Mesenteric fat pad (tissue), 1 donor: ENCODE results near the gene STRIP1. TPM values are rescaled to one million over a fixed set of nuclear protein-coding genes. Genes with fewer than 3 reads are reported as not detected.

Experiments used
- DNase-seq: peaks from one replicate; pipeline ENCODE4 v3.0.0-alpha.2; 2020; ENCODE audit warnings: low spot score
- total RNA-seq: library from RNA; stranded (reverse); fragmentation: NEBNext Ultra II Directional; extraction: Animal tissue kit (Norgen Biotek cat#: 25700); gene quantifications from one replicate; pipeline ENCODE4 v1.2.1, GENCODE V29; 2021
- donor health status: DM: yes; HTN: yes; CAD: no.

The STRIP1 gene
- total RNA-seq, 1 donor from 2014 or later, result 28.3 TPM

DNA sequence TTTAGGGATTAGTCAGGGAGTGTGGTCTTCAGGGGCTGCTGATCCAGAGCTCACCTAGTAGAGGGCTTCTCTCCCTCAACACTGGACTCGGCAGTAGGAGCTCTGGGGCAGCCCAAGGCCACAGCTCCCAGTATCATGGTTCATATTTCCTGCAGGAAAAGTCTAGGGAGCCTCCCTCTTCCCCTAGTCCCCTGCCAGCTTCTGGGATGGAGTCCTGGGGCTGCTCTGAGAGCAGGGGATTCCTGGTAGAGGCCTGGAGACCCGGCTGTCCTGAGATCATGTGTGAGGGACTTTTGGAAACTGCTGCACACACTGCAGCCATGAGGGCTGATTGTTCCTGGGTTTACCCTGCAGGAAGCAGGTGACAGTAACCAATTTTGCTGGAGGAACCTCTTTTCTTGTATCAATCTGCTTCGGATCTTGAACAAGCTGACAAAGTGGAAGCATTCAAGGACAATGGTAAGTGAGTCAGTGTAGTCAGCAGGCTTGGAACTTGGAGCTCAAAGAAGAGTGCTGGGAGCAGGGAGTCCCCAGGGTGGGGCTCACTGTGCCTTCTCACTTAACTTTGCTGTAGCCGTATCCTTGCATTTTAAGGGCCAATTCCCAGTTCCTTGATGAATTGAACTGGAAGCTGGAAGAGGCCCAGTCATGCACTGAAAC is 16.3 kb downstream of the STRIP1 start:
- DNase-seq, result no peak

DNA sequence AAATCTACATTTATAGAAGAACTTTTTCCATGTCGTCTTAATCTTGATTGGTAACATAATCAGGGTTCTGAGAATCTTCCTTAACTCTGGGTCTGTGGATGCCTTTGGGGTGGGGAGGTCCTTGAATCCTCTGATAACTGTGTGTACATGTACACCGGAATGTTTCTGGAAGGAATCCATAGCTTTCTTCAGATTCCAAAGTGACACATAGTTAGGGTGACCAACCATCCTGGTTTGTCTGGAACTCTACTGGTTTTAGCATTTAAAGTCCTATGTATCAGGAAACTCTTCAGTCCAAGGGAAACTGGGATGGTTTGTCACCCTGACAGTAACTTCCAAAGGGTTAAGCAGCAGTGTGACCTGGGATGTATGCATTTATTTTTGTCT is 16.8 kb downstream of the STRIP1 start:
- no peak for DNase-seq

GRCh38 chr1:110053552-110054428 is 19.4 kb downstream of the STRIP1 start:
- DNase-seq, result no peak

DNA sequence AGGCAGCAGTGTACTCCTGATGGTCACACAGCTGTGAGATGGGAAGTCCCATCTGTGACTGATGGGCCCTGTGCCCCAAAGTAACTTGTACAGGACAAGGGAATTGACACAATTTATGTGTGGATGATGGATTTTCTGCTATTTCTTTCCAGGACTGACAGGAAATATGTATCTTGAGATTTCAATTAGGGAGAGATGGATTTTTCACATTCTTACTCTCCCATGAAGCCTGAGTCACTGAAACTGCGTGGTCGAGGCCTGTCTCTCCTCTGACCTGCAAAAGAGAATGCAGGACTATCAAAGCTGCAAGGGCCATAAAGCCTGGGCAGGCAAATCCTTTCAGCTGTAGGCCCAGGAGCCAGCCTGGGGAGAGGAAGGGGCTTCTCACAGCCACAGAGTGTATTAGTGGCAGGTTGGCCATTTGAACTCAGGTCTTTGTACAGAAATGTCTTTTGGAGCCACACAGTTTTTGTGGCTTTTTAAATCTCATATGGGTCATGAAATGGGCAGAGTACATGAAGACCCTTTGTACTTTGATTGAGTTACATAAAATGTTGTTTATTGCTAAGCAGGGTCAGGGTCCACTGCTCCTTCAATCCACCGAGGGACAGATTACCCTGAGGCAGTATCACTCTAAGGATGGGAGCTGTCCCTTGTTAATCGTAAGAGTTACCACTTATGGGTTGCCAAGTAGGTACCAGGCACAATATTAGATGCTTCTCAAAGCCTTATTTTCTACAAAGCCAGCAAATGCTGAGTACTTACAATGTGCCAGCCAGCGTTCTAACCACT is 21.3 kb downstream of the STRIP1 start:
- DNase-seq, result no peak

- no peak for DNase-seq
Observed at GRCh38 chr1:110056285-110056683, 21.9 kb downstream of the STRIP1 start.

GRCh38 chr1:110056776-110057175 is 22.4 kb downstream of the STRIP1 start:
- DNase-seq, result no peak

- DNase-seq, result no peak
Observed at GRCh38 chr1:110057963-110058518, 23.6 kb downstream of the STRIP1 start.

DNA sequence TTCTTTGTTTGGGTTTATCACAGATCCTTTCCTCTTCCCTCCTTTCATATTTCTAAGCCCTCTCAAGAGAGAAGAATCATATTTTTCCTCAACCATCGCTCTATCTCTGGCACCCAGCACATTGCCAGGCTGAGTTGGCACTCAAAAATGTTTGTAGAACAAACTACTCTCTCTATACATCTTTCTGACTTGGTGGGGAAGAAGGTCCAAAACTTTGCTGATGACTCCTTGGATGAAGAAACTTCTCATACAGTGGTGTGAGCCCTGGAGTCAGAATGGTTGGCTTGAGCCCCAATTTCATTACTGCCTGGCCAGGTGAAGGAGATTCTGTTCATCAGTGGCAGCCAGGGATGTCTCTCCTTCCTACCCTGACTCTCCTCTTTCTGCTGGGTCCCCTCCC is 24.2 kb downstream of the STRIP1 start:
- no peak for DNase-seq

- no peak for DNase-seq
Observed at GRCh38 chr1:110059133-110059863, 24.9 kb downstream of the STRIP1 start.

DNA sequence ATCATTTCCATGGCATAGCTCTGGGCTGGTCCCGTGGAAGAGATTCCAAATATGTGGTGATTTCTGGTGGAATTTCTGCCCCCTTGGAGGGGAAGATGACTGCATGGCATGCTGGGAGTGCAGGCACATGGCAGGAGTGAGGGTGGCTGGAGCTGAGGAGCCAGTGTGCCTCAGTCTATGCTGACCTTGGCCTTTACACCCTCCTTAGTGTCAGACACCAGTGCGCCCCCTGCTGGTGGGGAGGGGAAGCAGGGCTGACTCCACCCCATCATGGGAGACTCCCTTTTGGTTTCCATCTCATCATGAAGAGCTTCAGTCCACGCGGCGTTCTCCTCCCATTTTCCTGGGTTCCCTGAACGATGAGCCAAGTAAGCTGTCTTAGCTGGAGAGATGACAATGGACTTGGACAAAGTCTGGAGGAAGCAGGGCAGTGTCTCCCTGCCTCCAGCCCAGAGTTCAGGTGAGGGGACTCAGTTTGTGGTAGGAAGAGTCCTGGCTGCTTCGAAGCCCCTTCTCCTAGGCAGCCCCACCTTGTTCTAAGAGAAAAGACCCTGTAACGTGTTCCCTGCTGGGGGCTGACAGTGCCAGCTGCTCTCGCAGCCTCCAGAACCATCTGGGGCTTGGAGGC is 25.7 kb downstream of the STRIP1 start:
- no peak for DNase-seq

DNA sequence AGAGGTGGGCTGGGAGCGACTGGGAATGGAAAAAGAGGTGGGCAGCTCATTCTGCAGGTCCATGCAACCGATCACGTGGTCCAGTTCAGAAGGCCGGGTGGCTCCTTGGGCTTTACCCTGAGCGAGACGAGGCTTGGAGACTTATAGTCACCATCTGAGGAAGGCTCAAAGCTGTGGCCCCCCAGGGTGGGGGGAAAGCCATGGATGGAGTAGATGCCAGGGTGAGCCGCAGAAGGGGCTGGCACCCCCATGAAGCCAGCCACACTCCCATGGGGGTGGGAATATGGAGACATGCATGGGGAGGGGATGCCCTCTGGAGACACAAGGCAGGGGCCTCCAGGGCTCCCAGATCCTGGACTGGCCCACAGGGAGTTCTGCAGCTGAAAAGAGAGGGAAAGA is 26.2 kb downstream of the STRIP1 start:
- DNase-seq, result no peak

DNA sequence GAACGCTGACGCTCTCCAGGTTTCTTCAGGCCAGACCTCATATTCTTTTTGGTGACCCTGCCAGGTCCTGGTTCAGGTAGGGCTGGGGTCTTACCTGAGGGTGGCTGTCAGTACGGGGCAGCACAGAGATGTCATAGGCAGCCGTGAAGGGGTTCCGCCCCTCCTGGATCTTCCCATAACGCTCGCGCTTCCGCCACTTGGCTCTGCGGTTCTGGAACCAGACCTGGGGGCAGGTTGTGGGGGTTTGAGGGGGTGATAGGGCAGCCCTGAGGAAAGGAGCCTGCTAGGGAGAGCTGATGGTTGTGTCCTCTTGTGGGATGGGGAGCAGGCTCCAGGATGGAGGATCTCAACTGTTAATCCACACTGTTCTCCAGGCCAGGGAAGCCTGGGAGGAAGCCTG is 26.9 kb downstream of the STRIP1 start:
- DNase-seq, result no peak

GRCh38 chr1:110062612-110063011 is 28.2 kb downstream of the STRIP1 start:
- DNase-seq, result no peak

DNA sequence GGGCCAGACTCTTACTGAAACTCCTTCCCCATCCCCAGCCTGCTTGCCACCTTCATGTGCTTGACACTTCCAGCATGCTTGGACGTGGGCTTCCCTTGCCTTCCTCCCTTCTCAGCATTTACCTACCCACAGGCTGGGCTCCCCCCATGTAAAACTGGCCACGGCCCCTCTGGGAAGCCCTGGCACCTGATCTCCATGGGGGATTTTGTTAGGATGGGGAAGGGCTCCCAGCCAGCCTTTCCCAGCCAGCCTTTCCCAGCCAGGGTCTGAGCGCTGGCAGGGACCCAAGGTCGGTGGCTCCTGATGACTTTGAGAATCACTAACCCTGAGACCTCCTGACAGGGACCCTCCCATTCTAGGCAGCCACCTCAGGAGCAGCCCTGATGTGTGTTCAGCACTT is 29.4 kb downstream of the STRIP1 start:
- no peak for DNase-seq

DNA sequence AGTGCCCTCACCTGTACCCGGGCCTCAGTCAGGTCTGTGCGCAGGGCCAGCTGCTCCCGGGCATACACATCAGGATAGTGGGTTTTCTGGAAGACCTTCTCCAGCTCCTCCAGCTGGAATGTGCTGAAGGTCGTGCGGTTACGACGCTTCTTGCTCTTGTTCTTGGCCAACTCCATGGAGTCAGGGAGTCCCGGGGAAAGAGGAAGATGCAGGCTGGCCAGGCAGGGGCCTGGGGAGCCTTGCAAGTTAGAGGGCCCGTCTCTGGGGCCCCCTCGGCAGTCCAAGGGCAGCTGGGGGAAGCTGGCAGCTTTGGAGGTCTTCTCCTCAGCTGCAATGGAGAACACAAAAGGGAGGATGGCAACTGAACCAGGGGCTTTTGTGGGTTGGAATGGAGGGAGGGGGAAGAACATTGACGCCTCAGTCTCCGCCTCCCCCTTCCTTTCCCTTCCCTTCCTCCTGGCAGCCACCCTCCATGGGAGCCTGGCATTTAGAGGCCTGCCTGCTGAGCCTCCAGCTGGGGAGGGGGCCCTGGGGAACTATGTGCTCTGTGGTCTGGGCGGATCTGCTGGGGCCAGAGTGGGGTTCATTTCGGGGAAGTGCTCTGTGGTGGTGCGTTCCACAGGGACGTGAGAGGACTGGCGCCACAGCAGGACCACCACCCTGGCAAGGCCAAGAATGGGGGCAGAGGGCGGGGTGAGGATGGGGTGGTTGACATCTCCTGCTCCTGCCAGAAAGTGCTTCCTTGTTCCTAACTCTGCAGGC is 30.3 kb downstream of the STRIP1 start:
- no peak for DNase-seq

- no peak for DNase-seq
Observed at GRCh38 chr1:110065841-110066240, 31.4 kb downstream of the STRIP1 start.

DNA sequence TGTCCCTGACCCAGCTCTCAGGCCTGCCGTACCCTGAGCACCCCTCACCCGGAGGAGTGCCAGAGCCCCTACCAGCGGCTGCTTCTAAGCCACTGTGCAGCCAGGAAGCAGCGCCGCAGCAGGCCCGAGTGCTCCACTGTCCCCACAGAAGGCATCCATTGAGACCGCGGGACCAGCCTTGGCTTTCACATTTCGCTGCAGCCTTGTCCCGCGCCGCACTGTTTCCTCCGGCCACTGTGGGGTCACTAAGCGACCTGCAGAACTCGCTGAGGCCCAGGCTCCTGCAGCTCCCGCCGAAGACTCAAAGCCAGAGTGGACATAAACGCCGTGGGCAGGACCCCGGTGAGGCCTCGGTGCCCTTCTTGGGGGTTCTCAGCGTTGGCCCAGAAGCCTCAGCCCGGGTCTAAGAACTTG is 33.1 kb downstream of the STRIP1 start:
- no peak for DNase-seq

DNA sequence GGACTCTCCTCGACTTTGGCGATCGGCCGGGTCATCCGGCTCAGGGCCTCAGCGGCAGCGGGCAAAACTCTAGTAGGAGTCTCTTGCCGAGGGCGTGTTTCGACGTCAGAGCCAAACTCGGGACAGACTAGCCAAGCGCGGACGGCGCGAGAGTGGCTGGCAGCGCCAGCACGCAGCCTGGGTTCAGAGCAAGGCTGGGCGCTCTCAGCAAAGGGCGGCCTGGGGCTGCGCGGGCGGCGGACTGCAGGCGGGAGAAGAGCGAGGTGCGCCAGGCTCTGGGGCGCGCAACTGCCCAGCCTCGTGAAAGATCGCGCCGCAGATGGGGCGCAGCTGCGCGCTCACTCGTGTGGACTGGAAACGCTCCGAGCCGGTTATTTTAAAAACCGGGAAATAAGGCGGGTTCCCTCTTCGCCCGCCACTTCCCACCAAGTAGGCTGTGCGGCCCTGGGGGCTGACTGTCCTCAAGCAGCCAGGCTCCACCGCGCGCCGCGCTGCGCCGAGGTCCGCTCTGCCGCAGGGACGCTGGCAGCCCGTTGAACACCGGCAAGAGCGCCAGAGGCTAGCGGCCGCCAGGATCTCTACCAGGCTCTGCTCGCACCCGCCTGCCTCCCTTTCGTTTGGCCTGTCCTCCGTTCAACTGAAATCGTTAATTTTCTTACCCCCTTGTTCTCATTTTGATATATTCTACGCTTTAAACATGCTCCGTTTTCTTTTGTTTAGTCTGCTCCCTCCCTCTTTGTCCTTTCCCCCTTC is 33.6 kb downstream of the STRIP1 start:
- no peak for DNase-seq
